M059J (cell line): Measurements from ENCODE around the gene TMX2. TPM values are rescaled to one million over a fixed set of nuclear protein-coding genes. Genes with fewer than 3 reads are reported as not detected.
A peak's percentile ranks its signal among the peaks of the same experiment; 100 is the strongest.
"Not testable (repeated sequence)": the region's sequence is repeated elsewhere in the genome, so short reads cannot be mapped to it uniquely, and the experiment has no call there.

Source experiments
- DNase-seq: peaks from one replicate; pipeline ENCODE4 v3.0.0-alpha.2; 2012; ENCODE audit warnings: low read depth
- total RNA-seq: library from RNA; depleted of rRNA; stranded (reverse); fragments of >200 nt; shearing (Covaris generic); gene quantifications from 2 replicates; pipeline ENCODE4 v1.2.3, GENCODE V29; 2014

The TMX2 gene
- total RNA-seq, 1 experiment from 2014 or later, result 155 TPM

- DNase-seq, result no peak
Observed at GRCh38 chr11:57713835-57714234, 1.4 kb downstream of the TMX2 start.

GRCh38 chr11:57716726-57717125, 4.3 kb downstream of the TMX2 start:
- not testable (repeated sequence) for DNase-seq

- no peak for DNase-seq
Observed at GRCh38 chr11:57727185-57727584, 14.8 kb downstream of the TMX2 start.

- DNase-seq, result no peak
Observed at GRCh38 chr11:57728829-57729228, 16.4 kb downstream of the TMX2 start.

GRCh38 chr11:57729479-57729878, 17.1 kb downstream of the TMX2 start:
- no peak for DNase-seq

GRCh38 chr11:57732661-57733060, 20.3 kb downstream of the TMX2 start:
- DNase-seq, result no peak

- no peak for DNase-seq
Observed at GRCh38 chr11:57735619-57736298, 23.4 kb downstream of the TMX2 start.

GRCh38 chr11:57741132-57742086, 29.0 kb downstream of the TMX2 start, which contains the start of gene SELENOH:
Gene SELENOH, plus strand, starts transcription at chr11:57741491. Its CDS starts 105 bp downstream, at chr11:57741596.
- peak; percentile 97 for DNase-seq

GRCh38 chr11:57742087-57742452, 29.7 kb downstream of the TMX2 start:
- DNase-seq, result no peak

- DNase-seq, result no peak
Observed at GRCh38 chr11:57744357-57744756, 32.0 kb downstream of the TMX2 start.

GRCh38 chr11:57745206-57745605, 32.8 kb downstream of the TMX2 start:
- DNase-seq, result no peak

GRCh38 chr11:57746920-57747319, 34.5 kb downstream of the TMX2 start:
- no peak for DNase-seq

GRCh38 chr11:57751176-57751575, 38.8 kb downstream of the TMX2 start:
- DNase-seq, result no peak

- peak; percentile 29 for DNase-seq
Observed at GRCh38 chr11:57751676-57752253, 39.4 kb downstream of the TMX2 start, which contains the start of gene BTBD18. Gene BTBD18, minus strand, starts transcription at chr11:57751819. Its CDS starts 631 bp downstream, at chr11:57751188.

- DNase-seq, result no peak
Observed at GRCh38 chr11:57752954-57753353, 40.6 kb downstream of the TMX2 start.

GRCh38 chr11:57758174-57758573, 45.8 kb downstream of the TMX2 start:
- DNase-seq, result no peak

GRCh38 chr11:57761301-57762234, 49.2 kb downstream of the TMX2 start, which contains the start of gene CTNND1:
Gene CTNND1, plus strand, starts transcription at chr11:57761802. Its CDS starts 29,677 bp downstream, at chr11:57791479.
- peak; percentile 98 for DNase-seq

GRCh38 chr11:57762235-57762861, 50.0 kb downstream of the TMX2 start:
- DNase-seq, result peak; percentile 28

- DNase-seq, result peak; percentile 66
Observed at GRCh38 chr11:57763568-57763967, 51.2 kb downstream of the TMX2 start.

GRCh38 chr11:57764021-57764420, 51.6 kb downstream of the TMX2 start:
- DNase-seq, result no peak

- peak; percentile 59 for DNase-seq
Observed at GRCh38 chr11:57764566-57764965, 52.2 kb downstream of the TMX2 start.
